ENCODE measurements around the gene AFAP1L2.

Gene AFAP1L2

GRCh38 chr10:114258274-114258840 lies 145.9 kb downstream of the AFAP1L2 start:
- no peak for DNase-seq

- no peak for DNase-seq
Observed at GRCh38 chr10:114257498-114257897, 146.8 kb downstream of the AFAP1L2 start.

- no peak for DNase-seq
Observed at GRCh38 chr10:114256822-114257221, 147.5 kb downstream of the AFAP1L2 start.

- DNase-seq, result no peak
Observed at GRCh38 chr10:114256008-114256765, 148.1 kb downstream of the AFAP1L2 start.

GRCh38 chr10:114255227-114255626 lies 149.1 kb downstream of the AFAP1L2 start:
- DNase-seq, result no peak

- DNase-seq, result no peak
Observed at GRCh38 chr10:114252883-114253282, 151.4 kb downstream of the AFAP1L2 start.

GRCh38 chr10:114252092-114252491 lies 152.2 kb downstream of the AFAP1L2 start:
- no peak for DNase-seq

GRCh38 chr10:114250716-114251115 lies 153.6 kb downstream of the AFAP1L2 start:
- no peak for DNase-seq

- DNase-seq, result no peak
Observed at GRCh38 chr10:114250236-114250635, 154.1 kb downstream of the AFAP1L2 start.

- DNase-seq, result no peak
Observed at GRCh38 chr10:114246679-114247305, 157.5 kb downstream of the AFAP1L2 start.

GRCh38 chr10:114245121-114245791 lies 159.0 kb downstream of the AFAP1L2 start:
- no peak for DNase-seq

All from CD4-positive, alpha-beta T cell treated with Interleukin-4 for 4 hours (primary cell).